NCI-H1105 (cell line): ENCODE data around the gene MDM4.

Experiments used
- DNase-seq: peaks from one replicate; lab custom pipeline; 2025; lab: John Stamatoyannopoulos, UW

MDM4 gene

GRCh38 chr1:204493145-204493983 is 22.8 kb upstream of the MDM4 start:
- peak; percentile 60 for DNase-seq

GRCh38 chr1:204493984-204494280 is 22.3 kb upstream of the MDM4 start:
- DNase-seq = peak; percentile 66

- peak; percentile 69 for DNase-seq
These were observed 21.7 kb upstream of the MDM4 start, which contains the start of gene PIK3C2B for GRCh38 chr1:204494281-204495077. PIK3C2B (minus strand) TSS chr1:204494805; CDS start chr1:204469802, 25,003 bp downstream.

GRCh38 chr1:204495078-204495753 is 21.0 kb upstream of the MDM4 start:
- no peak for DNase-seq

- DNase-seq = no peak
These were observed 20.4 kb upstream of the MDM4 start for GRCh38 chr1:204495777-204496176.

- no peak for DNase-seq
These were observed 17.2 kb upstream of the MDM4 start for GRCh38 chr1:204498981-204499380.

GRCh38 chr1:204499511-204500468 is 16.4 kb upstream of the MDM4 start:
- no peak for DNase-seq

- DNase-seq = no peak
These were observed 14.0 kb upstream of the MDM4 start for GRCh38 chr1:204502241-204502640.

GRCh38 chr1:204503122-204503912 is 12.9 kb upstream of the MDM4 start:
- DNase-seq = peak; percentile 68

GRCh38 chr1:204503913-204504519 is 12.2 kb upstream of the MDM4 start:
- no peak for DNase-seq

- no peak for DNase-seq
These were observed 10.5 kb upstream of the MDM4 start for GRCh38 chr1:204505674-204506200.

GRCh38 chr1:204506201-204506968 is 9.8 kb upstream of the MDM4 start:
- peak; percentile 80 for DNase-seq

- peak; percentile 84 for DNase-seq
These were observed 9.3 kb upstream of the MDM4 start for GRCh38 chr1:204506969-204507316.

- peak; percentile 64 for DNase-seq
These were observed 8.7 kb upstream of the MDM4 start for GRCh38 chr1:204507317-204508105.

- DNase-seq = no peak
These were observed 7.0 kb upstream of the MDM4 start for GRCh38 chr1:204509186-204509635.

- DNase-seq = no peak
These were observed 4.8 kb upstream of the MDM4 start for GRCh38 chr1:204511366-204511765.

- no peak for DNase-seq
These were observed 3.0 kb upstream of the MDM4 start for GRCh38 chr1:204513117-204513716.

GRCh38 chr1:204514828-204515227 is 1.4 kb upstream of the MDM4 start:
- DNase-seq = no peak
